MCF 10A (cell line): Measurements from ENCODE around the gene IL10RA. TPM values are rescaled to one million over a fixed set of nuclear protein-coding genes. Genes with fewer than 3 reads are reported as not detected.

Source experiments
- BruUV-seq: library from RNA; stranded (reverse); fragments of 400-500 nt; replicated peaks from 2 replicates; lab custom pipeline; 2021; lab: Mats Ljungman, UMichigan
- CTCF ChIA-PET: fragments of 300-600 bp; sonication (Branson Sonifier 250); formaldehyde crosslinking; extraction: SDS; loops from one replicate; lab custom pipeline; 2021; ENCODE audit warnings: antibody characterized with exemption, inconsistent platforms; lab: Yijun Ruan, JAX
- POLR2A ChIA-PET: fragments of 300-600, 350-650 bp; sonication (Branson Sonifier 250); formaldehyde crosslinking; extraction: SDS; loops from one replicate; lab custom pipeline; 2020; ENCODE audit warnings: antibody characterized with exemption, inconsistent platforms; lab: Yijun Ruan, JAX
- DNase-seq: peaks from one replicate; pipeline ENCODE4 v3.0.0-alpha.2; 2018; ENCODE audit not compliant: unreplicated experiment
- H3K27ac Mint-ChIP-seq: one replicate; pipeline ENCODE4 v1.8.0; 2022; ENCODE audit warnings: mild to moderate bottlenecking, low read depth, mixed read lengths; ENCODE audit not compliant: unreplicated experiment
- H3K27me3 Mint-ChIP-seq: one replicate; pipeline ENCODE4 v1.8.0; 2022; ENCODE audit warnings: mixed read lengths; ENCODE audit not compliant: insufficient read depth, unreplicated experiment
- H3K36me3 Mint-ChIP-seq: one replicate; pipeline ENCODE4 v1.8.0; 2022; ENCODE audit warnings: mild to moderate bottlenecking, moderate library complexity, mixed read lengths; ENCODE audit not compliant: insufficient read depth, unreplicated experiment
- H3K4me1 Mint-ChIP-seq: one replicate; pipeline ENCODE4 v1.8.0; 2022; ENCODE audit warnings: mixed read lengths; ENCODE audit not compliant: insufficient read depth, unreplicated experiment
- H3K4me3 Mint-ChIP-seq: one replicate; pipeline ENCODE4 v1.8.0; 2022; ENCODE audit warnings: mild to moderate bottlenecking, moderate library complexity, mixed read lengths; ENCODE audit not compliant: unreplicated experiment
- H3K9me3 Mint-ChIP-seq: one replicate; pipeline ENCODE4 v1.8.0; 2022; ENCODE audit warnings: mixed read lengths; ENCODE audit not compliant: unreplicated experiment
- intact Hi-C: fragments of 100-400 bp; cut with micrococcal nuclease; formaldehyde crosslinking; loops from 2 replicates; pipeline ENCODE4 v1.14.1; 2022
- total RNA-seq: library from RNA; stranded (reverse); gene quantifications from 2 replicates; pipeline ENCODE4 v1.2.3, GENCODE V29; 2022
- TF ChIP-seq, protein P1 (sequence below): fragments of 200-600 bp; IDR thresholded peaks from one replicate; pipeline ENCODE4 v1.8.0; 2022; ENCODE audit warnings: antibody characterized with exemption, mild to moderate bottlenecking; ENCODE audit not compliant: unreplicated experiment

IL10RA gene
- total RNA-seq, 1 experiment from 2014 or later = not detected

DNA sequence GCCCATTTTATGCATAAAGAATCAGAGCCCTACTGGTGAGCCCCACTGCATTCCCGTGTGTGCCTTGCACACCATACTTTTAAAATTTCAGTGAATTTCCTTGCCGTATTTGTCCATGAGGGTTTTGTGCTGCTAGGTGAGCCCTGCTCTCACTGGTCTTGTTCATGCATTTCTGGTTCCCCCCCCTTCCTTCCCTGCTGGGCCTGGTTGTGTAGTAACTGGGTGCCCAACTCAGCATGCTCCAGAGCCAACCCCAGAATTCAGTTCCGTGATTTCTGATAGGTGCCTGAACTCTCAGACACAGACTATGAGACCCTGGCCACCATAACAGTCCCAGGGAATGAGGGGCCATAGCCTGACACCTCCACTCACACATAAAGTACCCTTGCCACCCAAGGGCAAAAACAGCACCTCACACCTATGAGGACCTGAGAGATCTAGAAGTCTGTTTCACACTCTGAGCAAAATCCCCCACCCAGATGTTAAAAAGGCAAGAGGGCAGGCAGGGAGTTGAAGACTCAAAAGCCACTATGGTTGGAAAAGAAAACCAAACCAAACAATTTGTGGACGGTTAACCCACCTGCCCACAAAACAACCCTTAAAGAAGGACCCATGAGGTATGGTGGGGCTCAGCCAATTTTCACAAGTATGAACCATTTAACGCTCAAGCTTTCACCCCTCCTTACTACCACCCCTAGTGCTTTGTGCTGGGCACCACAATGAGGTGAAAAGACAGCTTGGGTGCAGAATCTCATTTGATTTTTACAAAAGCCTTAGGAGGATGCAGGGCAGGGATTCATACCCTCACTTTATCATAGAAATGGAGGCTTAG, 16.8 kb upstream of the IL10RA start:
- H3K4me1 Mint-ChIP-seq = no peaks in the 10 kb centered on the region
- POLR2A ChIA-PET = no interaction called here

DNA sequence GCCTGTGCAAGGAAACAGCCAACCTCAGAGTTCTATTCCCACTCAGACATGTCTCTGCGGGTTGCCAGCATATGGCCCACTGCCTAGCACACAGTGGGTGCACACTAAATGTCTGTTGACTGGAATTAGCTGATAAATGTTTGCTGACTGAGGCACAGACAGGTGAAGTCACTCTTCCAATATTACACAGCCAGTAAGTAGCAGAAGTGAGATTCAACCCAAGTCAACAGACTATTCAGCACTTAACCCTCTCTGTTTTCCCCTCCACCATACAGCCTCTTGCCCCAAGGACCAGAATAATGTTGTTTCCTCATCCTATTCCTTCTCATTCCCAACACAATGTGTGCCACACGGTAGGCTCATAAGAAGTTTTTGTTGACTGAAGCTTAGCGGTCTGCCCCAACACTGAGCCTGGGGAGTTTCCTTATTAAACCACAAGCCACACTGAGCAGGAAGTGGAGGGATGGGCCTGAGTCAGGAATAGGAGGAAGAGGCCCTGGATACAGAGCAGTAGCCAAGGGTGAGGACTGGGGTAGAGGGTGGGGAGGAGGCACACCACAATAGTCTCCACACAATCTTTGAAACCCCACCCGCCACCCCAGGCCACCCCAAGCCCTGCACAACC, 15.7 kb upstream of the IL10RA start:
- DNase-seq = no peak
- CTCF ChIA-PET = interaction anchor here (1.5 kb wide), 1 partner anchor 83 kb away, joined by 5 read pairs; no protein-coding TSS in a partner anchor
- peaks cover 13% of the 10 kb centered on the region for H3K27me3 Mint-ChIP-seq
- POLR2A ChIA-PET = no interaction called here
- BruUV-seq = no TSS peak
- H3K9me3 Mint-ChIP-seq = no peaks in the 10 kb centered on the region
- no peaks in the 10 kb centered on the region for H3K36me3 Mint-ChIP-seq
- no peak overlapping the region for H3K4me3 Mint-ChIP-seq
- intact Hi-C loops = no loop called here
- H3K27ac Mint-ChIP-seq = no peak overlapping the region
- H3K4me1 Mint-ChIP-seq = peaks cover 4% of the 10 kb centered on the region
- TF ChIP-seq, protein P1, sequence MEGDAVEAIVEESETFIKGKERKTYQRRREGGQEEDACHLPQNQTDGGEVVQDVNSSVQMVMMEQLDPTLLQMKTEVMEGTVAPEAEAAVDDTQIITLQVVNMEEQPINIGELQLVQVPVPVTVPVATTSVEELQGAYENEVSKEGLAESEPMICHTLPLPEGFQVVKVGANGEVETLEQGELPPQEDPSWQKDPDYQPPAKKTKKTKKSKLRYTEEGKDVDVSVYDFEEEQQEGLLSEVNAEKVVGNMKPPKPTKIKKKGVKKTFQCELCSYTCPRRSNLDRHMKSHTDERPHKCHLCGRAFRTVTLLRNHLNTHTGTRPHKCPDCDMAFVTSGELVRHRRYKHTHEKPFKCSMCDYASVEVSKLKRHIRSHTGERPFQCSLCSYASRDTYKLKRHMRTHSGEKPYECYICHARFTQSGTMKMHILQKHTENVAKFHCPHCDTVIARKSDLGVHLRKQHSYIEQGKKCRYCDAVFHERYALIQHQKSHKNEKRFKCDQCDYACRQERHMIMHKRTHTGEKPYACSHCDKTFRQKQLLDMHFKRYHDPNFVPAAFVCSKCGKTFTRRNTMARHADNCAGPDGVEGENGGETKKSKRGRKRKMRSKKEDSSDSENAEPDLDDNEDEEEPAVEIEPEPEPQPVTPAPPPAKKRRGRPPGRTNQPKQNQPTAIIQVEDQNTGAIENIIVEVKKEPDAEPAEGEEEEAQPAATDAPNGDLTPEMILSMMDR = no peak

More for the DNA sequence above, 16.8 kb upstream of the IL10RA start:
- intact Hi-C loops = no loop called here
- CTCF ChIA-PET = interaction anchor here (1.5 kb wide), 1 partner anchor 84 kb away, joined by 5 read pairs; no protein-coding TSS in a partner anchor
- Mint-ChIP-seq H3K4me3 (no peak overlapping the region), H3K27ac (no peak overlapping the region), H3K27me3 (peaks cover 13% of the 10 kb centered on the region), H3K9me3 (no peaks in the 10 kb centered on the region), H3K36me3 (no peaks in the 10 kb centered on the region)
- no TSS peak for BruUV-seq
- TF ChIP-seq, protein P1 = no peak
- DNase-seq = no peak

DNA sequence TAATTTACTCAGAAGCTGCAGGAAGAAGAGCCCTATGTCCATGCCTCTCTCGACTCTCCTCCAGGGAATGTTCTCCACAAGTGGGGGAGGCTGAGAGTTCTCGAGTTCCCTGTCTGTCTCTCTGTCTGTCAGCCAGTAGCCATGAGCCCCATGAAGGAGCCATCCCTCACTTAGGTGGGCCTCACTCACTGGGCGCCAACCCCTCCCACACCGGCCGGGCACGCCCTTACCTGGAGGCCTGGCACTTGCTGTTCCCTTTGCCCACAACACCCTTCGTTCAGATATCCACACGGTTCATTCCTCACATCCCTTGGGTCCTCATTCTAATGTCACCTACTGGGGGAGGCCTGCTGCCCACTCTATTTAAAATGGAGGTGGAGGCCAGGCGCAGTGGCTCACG, 14.2 kb upstream of the IL10RA start:
- CTCF ChIA-PET = no interaction called here
- H3K27ac Mint-ChIP-seq = no peak overlapping the region
- H3K4me1 Mint-ChIP-seq = peaks cover 4% of the 10 kb centered on the region
- no TSS peak for BruUV-seq
- intact Hi-C loops = no loop called here
- H3K36me3 Mint-ChIP-seq = no peaks in the 10 kb centered on the region
- DNase-seq = no peak
- H3K27me3 Mint-ChIP-seq = peaks cover 13% of the 10 kb centered on the region
- no peaks in the 10 kb centered on the region for H3K9me3 Mint-ChIP-seq
- TF ChIP-seq, protein P1 = no peak
- POLR2A ChIA-PET = no interaction called here
- H3K4me3 Mint-ChIP-seq = no peak overlapping the region
